Upper lobe of left lung (tissue), 4 donors: ENCODE measurements around the gene CPLX1.

Experiments used
- EP300 ChIP-seq, 4 donors: sonication (generic); formaldehyde crosslinking; IDR thresholded peaks; one replicate each; pipeline ENCODE4 v1.5.1; 2017; ENCODE audit warnings: antibody characterized with exemption in 4 of 4, control low read depth in 2 of 4
- POLR2A ChIP-seq, 4 donors: fragments of 450-650 bp; IDR thresholded peaks; one replicate each; pipeline ENCODE4 v1.5.1; 2016 to 2017; ENCODE audit warnings: antibody characterized with exemption in 4 of 4, mild to moderate bottlenecking in 2 of 4
- POLR2AphosphoS5 ChIP-seq, 2 donors: sonication (generic); formaldehyde crosslinking; IDR thresholded peaks; one replicate each; pipeline ENCODE4 v1.5.1; 2017; ENCODE audit warnings: antibody characterized with exemption in 2 of 2
- TF ChIP-seq, protein P1 (sequence below), 6 experiments: fragments of 450-650 bp in 4 of 6; fragments of 200-600 bp in 2 of 6; sonication (generic) in 2 of 6; IDR thresholded peaks; one replicate each; pipeline ENCODE4 v1.5.1; 2016 to 2019; ENCODE audit warnings: antibody characterized with exemption in 6 of 6

DNA sequence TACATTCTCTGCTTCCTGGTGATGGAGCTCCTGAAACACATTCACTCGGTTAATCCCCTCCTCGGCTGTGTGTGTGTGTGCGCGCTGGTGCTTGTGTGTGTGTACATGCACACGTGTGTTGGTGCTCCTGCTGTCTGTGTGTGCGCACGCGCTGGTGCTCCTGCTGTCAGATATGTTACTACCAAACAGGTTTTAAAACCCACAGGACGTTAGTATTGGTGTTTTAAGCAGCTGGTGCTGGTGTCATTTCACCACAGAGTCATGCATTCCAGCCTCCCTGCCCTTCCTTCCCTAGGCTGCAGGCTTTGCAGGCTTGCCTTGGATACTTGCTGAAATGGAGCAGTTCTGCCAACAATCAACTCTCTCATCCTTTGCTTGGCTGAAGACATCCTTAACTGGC lies 48.1 kb upstream of the CPLX1 start:
- no peak for TF ChIP-seq POLR2AphosphoS5 (IDR thresholded peaks at IDR 0.05)
- TF ChIP-seq, protein P1, sequence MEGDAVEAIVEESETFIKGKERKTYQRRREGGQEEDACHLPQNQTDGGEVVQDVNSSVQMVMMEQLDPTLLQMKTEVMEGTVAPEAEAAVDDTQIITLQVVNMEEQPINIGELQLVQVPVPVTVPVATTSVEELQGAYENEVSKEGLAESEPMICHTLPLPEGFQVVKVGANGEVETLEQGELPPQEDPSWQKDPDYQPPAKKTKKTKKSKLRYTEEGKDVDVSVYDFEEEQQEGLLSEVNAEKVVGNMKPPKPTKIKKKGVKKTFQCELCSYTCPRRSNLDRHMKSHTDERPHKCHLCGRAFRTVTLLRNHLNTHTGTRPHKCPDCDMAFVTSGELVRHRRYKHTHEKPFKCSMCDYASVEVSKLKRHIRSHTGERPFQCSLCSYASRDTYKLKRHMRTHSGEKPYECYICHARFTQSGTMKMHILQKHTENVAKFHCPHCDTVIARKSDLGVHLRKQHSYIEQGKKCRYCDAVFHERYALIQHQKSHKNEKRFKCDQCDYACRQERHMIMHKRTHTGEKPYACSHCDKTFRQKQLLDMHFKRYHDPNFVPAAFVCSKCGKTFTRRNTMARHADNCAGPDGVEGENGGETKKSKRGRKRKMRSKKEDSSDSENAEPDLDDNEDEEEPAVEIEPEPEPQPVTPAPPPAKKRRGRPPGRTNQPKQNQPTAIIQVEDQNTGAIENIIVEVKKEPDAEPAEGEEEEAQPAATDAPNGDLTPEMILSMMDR (IDR thresholded peaks at IDR 0.05), result no peak
- TF ChIP-seq EP300 (IDR thresholded peaks at IDR 0.05), result no peak
- TF ChIP-seq POLR2A (IDR thresholded peaks at IDR 0.05), result no peak
